ENCODE measurements around the gene CACNA1A.

- no peak for TF ChIP-seq EZH2phosphoT487 (IDR thresholded peaks at IDR 0.05; ENCODE audit: borderline replicate concordance, low read depth, low read length)
- TF ChIP-seq, protein P1, sequence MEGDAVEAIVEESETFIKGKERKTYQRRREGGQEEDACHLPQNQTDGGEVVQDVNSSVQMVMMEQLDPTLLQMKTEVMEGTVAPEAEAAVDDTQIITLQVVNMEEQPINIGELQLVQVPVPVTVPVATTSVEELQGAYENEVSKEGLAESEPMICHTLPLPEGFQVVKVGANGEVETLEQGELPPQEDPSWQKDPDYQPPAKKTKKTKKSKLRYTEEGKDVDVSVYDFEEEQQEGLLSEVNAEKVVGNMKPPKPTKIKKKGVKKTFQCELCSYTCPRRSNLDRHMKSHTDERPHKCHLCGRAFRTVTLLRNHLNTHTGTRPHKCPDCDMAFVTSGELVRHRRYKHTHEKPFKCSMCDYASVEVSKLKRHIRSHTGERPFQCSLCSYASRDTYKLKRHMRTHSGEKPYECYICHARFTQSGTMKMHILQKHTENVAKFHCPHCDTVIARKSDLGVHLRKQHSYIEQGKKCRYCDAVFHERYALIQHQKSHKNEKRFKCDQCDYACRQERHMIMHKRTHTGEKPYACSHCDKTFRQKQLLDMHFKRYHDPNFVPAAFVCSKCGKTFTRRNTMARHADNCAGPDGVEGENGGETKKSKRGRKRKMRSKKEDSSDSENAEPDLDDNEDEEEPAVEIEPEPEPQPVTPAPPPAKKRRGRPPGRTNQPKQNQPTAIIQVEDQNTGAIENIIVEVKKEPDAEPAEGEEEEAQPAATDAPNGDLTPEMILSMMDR (conservative IDR thresholded peaks at IDR 0.05; ENCODE audit: low read length): no peak
These were observed 68.2 kb downstream of the CACNA1A start for GRCh38 chr19:13437919-13438618.
